Measurements from ENCODE around the gene OTOG.

OTOG gene

DNA sequence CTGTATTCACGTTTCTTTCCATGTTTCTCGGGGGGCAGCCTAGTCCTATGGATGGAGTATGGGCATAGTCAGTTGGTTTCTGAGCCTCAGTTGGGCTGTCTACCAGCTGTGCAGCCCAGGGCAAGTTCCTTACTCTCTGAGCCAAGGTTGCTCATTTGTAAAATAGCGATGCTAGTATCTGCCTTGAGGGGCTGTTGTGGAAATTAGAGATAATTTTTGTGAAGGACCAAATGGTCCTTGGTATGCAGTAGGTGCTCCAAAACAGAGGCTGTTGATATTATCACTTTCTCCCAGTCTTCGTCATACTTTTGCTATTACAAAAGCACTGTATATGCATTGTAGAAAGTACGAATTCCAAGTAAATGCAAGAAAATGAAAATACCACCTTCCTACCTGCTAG is 89.7 kb downstream of the OTOG start:
- H3K4me3 ChIP-seq (ENCODE audit: low read depth, low read length), result no peak overlapping the region

DNA sequence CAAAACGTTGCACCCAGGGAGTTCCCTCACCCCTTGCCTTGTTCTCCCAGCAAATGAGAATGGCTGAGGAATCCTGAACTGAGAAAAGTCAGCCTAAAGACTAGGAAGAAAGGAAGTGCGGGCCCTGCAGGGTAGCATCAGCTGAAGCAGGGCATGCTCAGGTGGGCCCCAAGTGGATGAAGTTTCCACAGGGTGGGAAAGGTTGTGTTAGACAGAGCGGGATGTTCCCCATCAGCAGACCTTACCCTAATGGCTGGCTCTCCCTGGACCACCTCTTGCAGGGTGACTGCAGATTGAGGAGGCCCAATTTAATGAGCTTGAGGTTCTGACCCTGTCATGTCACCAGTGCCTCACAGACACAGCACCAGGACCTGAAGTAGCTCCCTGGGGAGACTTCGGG is 90.8 kb downstream of the OTOG start:
- TF ChIP-seq, protein P1, sequence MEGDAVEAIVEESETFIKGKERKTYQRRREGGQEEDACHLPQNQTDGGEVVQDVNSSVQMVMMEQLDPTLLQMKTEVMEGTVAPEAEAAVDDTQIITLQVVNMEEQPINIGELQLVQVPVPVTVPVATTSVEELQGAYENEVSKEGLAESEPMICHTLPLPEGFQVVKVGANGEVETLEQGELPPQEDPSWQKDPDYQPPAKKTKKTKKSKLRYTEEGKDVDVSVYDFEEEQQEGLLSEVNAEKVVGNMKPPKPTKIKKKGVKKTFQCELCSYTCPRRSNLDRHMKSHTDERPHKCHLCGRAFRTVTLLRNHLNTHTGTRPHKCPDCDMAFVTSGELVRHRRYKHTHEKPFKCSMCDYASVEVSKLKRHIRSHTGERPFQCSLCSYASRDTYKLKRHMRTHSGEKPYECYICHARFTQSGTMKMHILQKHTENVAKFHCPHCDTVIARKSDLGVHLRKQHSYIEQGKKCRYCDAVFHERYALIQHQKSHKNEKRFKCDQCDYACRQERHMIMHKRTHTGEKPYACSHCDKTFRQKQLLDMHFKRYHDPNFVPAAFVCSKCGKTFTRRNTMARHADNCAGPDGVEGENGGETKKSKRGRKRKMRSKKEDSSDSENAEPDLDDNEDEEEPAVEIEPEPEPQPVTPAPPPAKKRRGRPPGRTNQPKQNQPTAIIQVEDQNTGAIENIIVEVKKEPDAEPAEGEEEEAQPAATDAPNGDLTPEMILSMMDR (IDR thresholded peaks at IDR 0.05; ENCODE audit: low read depth, low read length, missing control alignments), result no peak
- H3K4me3 ChIP-seq (ENCODE audit: low read depth, low read length), result no peak overlapping the region
- no peak for DNase-seq (ENCODE audit: low read depth)

More for the DNA sequence above, 89.7 kb downstream of the OTOG start:
- no peak for DNase-seq (ENCODE audit: low read depth)
- TF ChIP-seq, protein P1 (IDR thresholded peaks at IDR 0.05; ENCODE audit: low read depth, low read length, missing control alignments), result no peak

DNA sequence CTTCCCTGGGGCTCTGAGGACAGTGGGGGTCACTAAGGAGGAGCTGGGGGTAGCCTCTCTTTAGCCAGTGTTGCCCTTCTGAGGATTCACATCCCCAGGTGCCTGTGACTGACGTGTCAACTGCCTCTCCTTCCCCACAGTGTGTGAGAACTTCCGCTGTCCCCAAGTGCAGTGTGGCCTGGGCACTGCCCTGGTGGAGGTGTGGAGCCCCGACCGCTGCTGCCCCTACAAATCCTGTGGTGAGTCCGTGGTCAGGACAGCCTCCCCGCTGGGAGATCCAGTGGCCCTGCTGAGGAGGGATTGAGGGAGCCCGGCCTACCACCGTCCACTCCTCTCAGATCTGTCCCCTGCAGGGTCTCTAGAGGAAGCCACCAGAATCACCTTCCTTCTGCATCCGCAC is 91.3 kb downstream of the OTOG start:
- no peak for DNase-seq (ENCODE audit: low read depth)
- H3K4me3 ChIP-seq (ENCODE audit: low read depth, low read length), result no peak overlapping the region
- TF ChIP-seq, protein P1 (IDR thresholded peaks at IDR 0.05; ENCODE audit: low read depth, low read length, missing control alignments), result no peak

DNA sequence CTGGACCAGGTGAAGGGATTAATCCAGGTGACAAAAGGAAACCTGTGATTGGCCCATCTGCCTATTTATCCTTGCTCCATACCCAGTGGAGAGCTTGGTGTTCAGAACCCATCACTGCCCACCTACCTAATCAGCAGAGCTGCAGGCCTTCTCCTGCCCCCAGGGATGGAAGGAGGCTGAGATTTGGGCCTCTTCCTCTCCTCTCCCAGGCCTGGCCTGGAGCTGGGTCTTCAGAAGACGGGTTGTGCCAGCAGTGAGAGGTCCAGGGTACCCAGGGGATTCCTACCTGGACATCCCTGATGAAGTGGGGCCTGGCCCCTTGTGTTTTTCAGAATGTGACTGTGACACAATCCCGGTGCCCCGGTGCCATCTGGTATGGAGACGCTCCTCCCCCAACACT is 92.0 kb downstream of the OTOG start:
- no peak overlapping the region for H3K4me3 ChIP-seq (ENCODE audit: low read depth, low read length)
- no peak for DNase-seq (ENCODE audit: low read depth)
- TF ChIP-seq, protein P1 (IDR thresholded peaks at IDR 0.05; ENCODE audit: low read depth, low read length, missing control alignments), result no peak

DNA sequence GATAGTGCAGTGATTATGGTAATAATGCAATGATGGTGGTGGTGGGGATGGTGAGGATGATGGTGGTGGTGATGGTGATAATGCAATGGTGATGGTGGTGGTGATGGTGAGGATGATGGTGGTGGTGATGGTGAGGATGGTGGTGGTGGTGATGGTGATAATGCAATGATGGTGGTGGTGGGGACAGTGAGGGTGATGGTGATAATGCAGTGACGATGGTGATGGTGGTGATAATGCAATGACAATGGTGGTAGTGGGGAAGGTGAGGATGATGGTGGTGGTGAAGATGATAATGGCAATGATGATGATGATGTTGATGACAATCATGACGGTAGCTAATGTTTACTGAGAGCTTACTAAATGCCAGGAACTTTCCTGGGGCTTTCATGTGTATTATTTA is 92.7 kb downstream of the OTOG start:
- TF ChIP-seq, protein P1 (IDR thresholded peaks at IDR 0.05; ENCODE audit: low read depth, low read length, missing control alignments), result no peak
- DNase-seq (ENCODE audit: low read depth), result no peak
- H3K4me3 ChIP-seq (ENCODE audit: low read depth, low read length), result no peak overlapping the region

DNA sequence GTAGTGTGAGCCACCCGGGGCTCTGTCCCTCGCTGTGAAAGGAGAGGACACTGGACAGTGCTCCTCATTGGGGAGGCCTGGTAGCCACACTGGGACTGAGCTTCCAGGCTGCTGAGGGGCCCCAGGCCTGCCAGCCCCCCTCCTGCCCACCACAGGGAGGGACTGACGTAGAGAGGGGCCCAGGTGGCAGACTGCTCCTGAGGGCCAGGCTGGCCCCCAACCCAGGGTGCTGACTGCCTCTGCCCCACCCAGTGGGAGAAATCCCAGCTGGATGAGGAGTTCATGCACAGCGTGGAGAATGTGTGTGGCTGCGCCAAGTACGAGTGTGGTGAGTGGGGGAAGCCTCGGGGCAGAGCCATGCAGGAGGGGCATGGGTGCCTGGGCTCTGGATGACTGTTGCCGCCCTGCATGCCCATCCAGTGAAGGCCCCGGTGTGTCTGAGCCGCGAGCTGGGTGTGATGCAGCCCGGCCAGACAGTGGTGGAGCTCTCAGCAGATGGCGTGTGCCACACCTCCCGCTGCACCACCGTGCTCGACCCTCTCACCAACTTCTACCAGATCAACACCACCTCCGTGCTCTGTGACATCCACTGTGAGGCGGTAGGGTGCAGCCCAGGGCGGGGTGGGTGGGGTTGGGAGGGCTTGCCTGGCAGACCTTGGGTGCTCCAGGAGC is 93.6 kb downstream of the OTOG start:
- DNase-seq (ENCODE audit: low read depth), result no peak
- H3K4me3 ChIP-seq (ENCODE audit: low read depth, low read length), result no peak overlapping the region
- TF ChIP-seq, protein P1 (IDR thresholded peaks at IDR 0.05; ENCODE audit: low read depth, low read length, missing control alignments), result no peak

DNA sequence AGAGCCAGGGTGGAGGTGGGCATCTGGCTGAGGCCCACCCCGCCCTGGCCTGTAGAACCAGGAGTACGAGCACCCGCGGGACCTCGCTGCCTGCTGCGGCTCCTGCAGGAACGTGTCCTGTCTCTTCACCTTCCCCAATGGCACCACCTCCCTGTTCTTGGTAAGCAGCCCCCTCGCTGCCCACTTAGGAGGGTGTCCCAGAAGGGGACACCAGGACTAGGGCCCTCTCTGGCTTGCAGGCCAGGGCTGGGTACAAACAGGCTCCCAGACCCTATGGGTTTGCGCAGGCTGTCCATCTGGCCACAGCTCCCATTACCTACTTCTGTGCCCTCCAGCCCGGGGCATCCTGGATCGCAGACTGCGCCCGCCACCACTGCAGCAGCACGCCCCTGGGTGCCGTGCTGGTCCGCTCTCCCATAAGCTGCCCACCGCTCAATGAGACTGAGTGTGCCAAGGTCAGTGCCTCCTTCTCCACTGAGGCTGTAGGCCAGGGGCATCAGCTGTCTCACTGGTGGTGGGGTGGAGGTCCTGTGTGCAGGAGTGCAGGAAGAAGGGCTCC is 94.8 kb downstream of the OTOG start:
- DNase-seq (ENCODE audit: low read depth), result no peak
- TF ChIP-seq, protein P1 (IDR thresholded peaks at IDR 0.05; ENCODE audit: low read depth, low read length, missing control alignments), result no peak
- H3K4me3 ChIP-seq (ENCODE audit: low read depth, low read length), result no peak overlapping the region
